Subcutaneous abdominal adipose tissue (tissue), 5 donors: ENCODE results near the gene GLS.
"Not testable (repeated sequence)": the region's sequence is repeated elsewhere in the genome, so short reads cannot be mapped to it uniquely, and the experiment has no call there.

Experiments
- H3K27ac ChIP-seq: one replicate; pipeline ENCODE4 v1.7.0; 2013; ENCODE audit warnings: low read depth, mild to moderate bottlenecking, inconsistent platforms, low read length, moderate library complexity
- H3K27me3 ChIP-seq, 5 donors: one replicate each; pipeline ENCODE4 v1.7.0; 2013; ENCODE audit warnings: low read length in 5 of 5, inconsistent platforms in 1 of 5; ENCODE audit not compliant: control insufficient read depth in 5 of 5, insufficient read depth in 4 of 5
- H3K36me3 ChIP-seq, 5 donors: one replicate each; pipeline ENCODE4 v1.7.0; 2013; ENCODE audit warnings: low read length in 5 of 5; ENCODE audit not compliant: control insufficient read depth in 5 of 5, insufficient read depth in 5 of 5
- H3K4me1 ChIP-seq, 5 donors: one replicate each; pipeline ENCODE4 v1.7.0; 2013; ENCODE audit warnings: low read length in 5 of 5, mild to moderate bottlenecking in 3 of 5, moderate library complexity in 1 of 5; ENCODE audit not compliant: control insufficient read depth in 5 of 5, insufficient read depth in 5 of 5
- H3K4me3 ChIP-seq, 5 donors: one replicate each; pipeline ENCODE4 v1.7.0; 2013; ENCODE audit warnings: low read length in 5 of 5, low read depth in 1 of 5
- H3K9ac ChIP-seq, 5 donors: one replicate each; pipeline ENCODE4 v1.7.0; 2013; ENCODE audit warnings: low read length in 5 of 5, mild to moderate bottlenecking in 4 of 5, moderate library complexity in 3 of 5
- H3K9me3 ChIP-seq, 5 donors: one replicate each; pipeline ENCODE4 v1.7.0; 2013; ENCODE audit warnings: low read length in 5 of 5; ENCODE audit not compliant: control insufficient read depth in 5 of 5
- donor health status: healthy.
- donor health status: healthy.
- donor health status: healthy.
- donor health status: healthy.
- donor health status: healthy.

GLS gene

GRCh38 chr2:190867832-190868231 is 12.8 kb upstream of the GLS start:
- H3K36me3 ChIP-seq, result no peaks in the 10 kb centered on the region
- H3K27me3 ChIP-seq, result no peaks in the 10 kb centered on the region
- H3K9ac ChIP-seq, result no peak overlapping the region
- H3K4me1 ChIP-seq, result peaks cover 0 to 19% (median 10%) of the 10 kb centered on the region in 5 donors
- peaks cover 0 to 3% (median 0%) of the 10 kb centered on the region in 5 donors for H3K9me3 ChIP-seq
- no peak overlapping the region for H3K27ac ChIP-seq
- H3K4me3 ChIP-seq, result no peak overlapping the region

- Histone ChIP-seq H3K4me1 (peaks cover 0 to 6% (median under 1%) of the 10 kb centered on the region in 5 donors), H3K36me3 (no peaks in the 10 kb centered on the region), H3K27me3 (no peaks in the 10 kb centered on the region), H3K4me3 (no peak overlapping the region), H3K27ac (no peak overlapping the region), H3K9me3 (peaks cover 0 to 3% (median 0%) of the 10 kb centered on the region in 5 donors), H3K9ac (no peak overlapping the region)
These were observed 10.9 kb upstream of the GLS start for GRCh38 chr2:190869721-190870120.

GRCh38 chr2:190873451-190873850 is 7.2 kb upstream of the GLS start:
- not testable (repeated sequence) for H3K27me3 ChIP-seq, H3K36me3 ChIP-seq, H3K4me1 ChIP-seq, H3K4me3 ChIP-seq, H3K9me3 ChIP-seq, H3K27ac ChIP-seq, H3K9ac ChIP-seq

DNA sequence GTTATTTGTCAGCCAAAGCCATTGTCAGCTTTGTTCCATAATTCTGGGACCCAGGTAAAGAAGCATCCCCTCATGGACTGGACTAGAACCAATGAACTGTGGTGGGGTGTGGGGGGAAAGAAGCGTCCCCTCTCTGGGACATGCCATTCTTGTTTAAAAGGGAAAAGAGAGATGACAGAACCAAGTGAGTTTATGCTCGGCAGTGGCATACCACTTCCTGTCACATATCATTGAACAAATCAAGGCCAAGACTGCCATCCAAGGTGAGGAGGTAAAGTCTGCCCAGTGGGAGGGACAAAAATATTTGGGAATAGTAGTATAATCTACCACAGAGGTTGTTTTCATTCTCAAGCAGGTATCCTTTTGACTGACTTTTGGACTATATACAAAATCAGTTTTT is 4.7 kb upstream of the GLS start:
- Histone ChIP-seq H3K27ac (no peak overlapping the region), H3K27me3 (no peaks in the 10 kb centered on the region), H3K4me3 (no peak overlapping the region), H3K9me3 (no peaks in the 10 kb centered on the region), H3K4me1 (peaks cover 0 to 14% (median 8%) of the 10 kb centered on the region in 5 donors), H3K9ac (no peak overlapping the region), H3K36me3 (no peaks in the 10 kb centered on the region)

DNA sequence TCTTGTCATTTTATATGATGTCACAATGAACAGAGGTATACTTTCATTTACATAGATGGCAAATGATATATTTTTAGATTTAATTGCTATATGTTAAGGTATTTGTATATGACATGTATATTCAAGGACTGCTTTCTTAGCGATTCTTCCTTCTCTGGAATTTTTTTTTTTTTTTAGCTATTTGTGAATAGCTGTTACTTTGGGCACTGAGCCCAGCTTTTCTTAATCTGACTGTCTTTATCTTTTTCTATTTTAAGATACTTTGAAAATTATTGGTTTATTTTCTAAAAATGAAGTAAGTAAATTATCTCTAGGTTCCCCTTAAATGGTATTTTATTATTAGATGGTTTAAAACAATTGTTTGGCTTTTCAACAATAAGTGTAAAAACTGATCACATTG is 4.0 kb upstream of the GLS start:
- Histone ChIP-seq H3K9ac (no peak overlapping the region), H3K4me1 (peaks cover 0 to 15% (median 8%) of the 10 kb centered on the region in 5 donors), H3K27me3 (no peaks in the 10 kb centered on the region), H3K27ac (no peak overlapping the region), H3K36me3 (no peaks in the 10 kb centered on the region), H3K9me3 (no peaks in the 10 kb centered on the region), H3K4me3 (no peak overlapping the region)

GRCh38 chr2:190877436-190877835 is 3.2 kb upstream of the GLS start:
- H3K4me3 ChIP-seq, result no peak overlapping the region
- no peaks in the 10 kb centered on the region for H3K36me3 ChIP-seq
- peaks cover 0 to 20% (median 12%) of the 10 kb centered on the region in 5 donors for H3K4me1 ChIP-seq
- no peak overlapping the region for H3K9ac ChIP-seq
- H3K9me3 ChIP-seq, result no peaks in the 10 kb centered on the region
- no peak overlapping the region for H3K27ac ChIP-seq
- no peaks in the 10 kb centered on the region for H3K27me3 ChIP-seq

- no peaks in the 10 kb centered on the region for H3K36me3 ChIP-seq
- peaks cover 3 to 39% (median 34%) of the 10 kb centered on the region in 5 donors for H3K4me1 ChIP-seq
- H3K4me3 ChIP-seq, result peak overlapping the region; percentile 78 to 94 (median 92)
- H3K9ac ChIP-seq, result peak overlapping the region; percentile 59 to 90 (median 82)
- H3K27me3 ChIP-seq, result no peaks in the 10 kb centered on the region
- no peaks in the 10 kb centered on the region for H3K9me3 ChIP-seq
- H3K27ac ChIP-seq, result peak overlapping the region; percentile 96
These were observed 895 bp upstream of the GLS start for GRCh38 chr2:190879474-190880377.

- no peaks in the 10 kb centered on the region for H3K9me3 ChIP-seq
- no peaks in the 10 kb centered on the region for H3K27me3 ChIP-seq
- H3K36me3 ChIP-seq, result no peaks in the 10 kb centered on the region
- H3K4me3 ChIP-seq, result peak overlapping the region in 4 of 5 donors; percentile 76 to 94 (median 90)
- H3K4me1 ChIP-seq, result peaks cover 3 to 45% (median 42%) of the 10 kb centered on the region in 5 donors
- H3K9ac ChIP-seq, result peak overlapping the region in 4 of 5 donors; percentile 87 to 94 (median 92)
- H3K27ac ChIP-seq, result peak overlapping the region; percentile 96
These were observed 520 bp downstream of the GLS start for GRCh38 chr2:190881084-190881597.

- Histone ChIP-seq H3K4me3 (peak overlapping the region; percentile 76 to 99 (median 92)), H3K9ac (peak overlapping the region; percentile 53 to 94 (median 90)), H3K36me3 (no peaks in the 10 kb centered on the region), H3K9me3 (no peaks in the 10 kb centered on the region), H3K27me3 (no peaks in the 10 kb centered on the region), H3K27ac (peak overlapping the region; percentile 96), H3K4me1 (peaks cover 3 to 48% (median 43%) of the 10 kb centered on the region in 5 donors)
These were observed 1.2 kb downstream of the GLS start for GRCh38 chr2:190881598-190882410.
